ENCODE measurements around the gene CDC37. TPM values are rescaled to one million over a fixed set of nuclear protein-coding genes. Genes with fewer than 3 reads are reported as not detected.

CDC37 gene
- total RNA-seq, 1 donor from 2014 or later, result 187 TPM

DNA sequence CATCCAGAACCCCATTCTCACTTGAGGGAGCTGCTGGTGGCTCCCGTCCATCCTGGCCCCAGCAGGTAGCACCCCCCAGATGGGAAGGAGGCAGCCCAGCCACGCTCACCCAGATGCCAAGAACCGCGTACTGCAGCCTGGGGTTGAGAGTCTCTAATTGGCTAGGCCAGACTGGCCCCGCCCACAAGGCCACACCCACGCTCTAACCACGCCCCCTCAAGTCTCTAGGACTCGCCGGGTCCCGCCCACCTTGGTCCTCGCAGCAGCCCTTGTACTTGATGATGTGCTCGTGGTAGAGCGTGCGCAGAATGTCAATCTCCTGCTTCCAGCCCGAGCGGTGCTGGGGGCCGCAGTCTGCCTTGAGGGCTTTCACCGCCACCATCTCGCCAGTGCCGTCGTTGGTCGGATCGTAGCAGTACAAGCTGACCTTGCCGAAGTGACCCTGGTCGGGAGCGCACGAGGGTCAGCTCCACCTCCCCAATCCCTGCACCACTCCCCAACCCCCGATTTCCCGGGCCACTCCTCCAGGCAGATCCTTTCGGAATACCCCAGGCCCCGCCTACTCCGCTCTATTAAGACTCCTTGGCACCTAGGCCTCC is 49.5 kb downstream of the CDC37 start:
- DNase-seq (ENCODE audit: low read depth), result no peak

- no peak for DNase-seq (ENCODE audit: low read depth)
These were observed 50.3 kb downstream of the CDC37 start for GRCh38 chr19:10352764-10353671.

- peak; percentile 32 for DNase-seq (ENCODE audit: low read depth)
These were observed 56.8 kb downstream of the CDC37 start for GRCh38 chr19:10346509-10346908.

- DNase-seq (ENCODE audit: low read depth), result no peak
These were observed 58.6 kb downstream of the CDC37 start for GRCh38 chr19:10344780-10345179.

GRCh38 chr19:10343495-10343894 is 59.8 kb downstream of the CDC37 start:
- DNase-seq (ENCODE audit: low read depth), result no peak

Other genes starting within 250 kb of the CDC37 start
- gene DNMT1, start 208.6 kb downstream of the CDC37 start, total RNA-seq, result 37.4 and 38.0 TPM in 2 replicates
- 3.0 and 3.3 TPM in 2 replicates for gene S1PR2, start 172.2 kb downstream of the CDC37 start, total RNA-seq
- gene MRPL4, start 151.3 kb downstream of the CDC37 start, total RNA-seq, result 23.1 and 29.5 TPM in 2 replicates
- gene ICAM1, start 132.4 kb downstream of the CDC37 start, total RNA-seq, result 38.4 and 130 TPM in 2 replicates
- 0.35 and 0.69 TPM in 2 replicates for gene ICAM4, start 116.6 kb downstream of the CDC37 start, total RNA-seq
- 0.40 and 1.6 TPM in 2 replicates for gene ICAM5, start 113.6 kb downstream of the CDC37 start, total RNA-seq
- gene ZGLP1, start 93.7 kb downstream of the CDC37 start, total RNA-seq, result 0.17 and 0.70 TPM in 2 replicates
- gene FDX2, start 87.5 kb downstream of the CDC37 start, total RNA-seq, result 22.2 and 47.1 TPM in 2 replicates
- gene RAVER1, start 70.0 kb downstream of the CDC37 start, total RNA-seq, result 8.0 and 33.1 TPM in 2 replicates
- 2.8 and 7.6 TPM in 2 replicates for gene ICAM3, start 63.9 kb downstream of the CDC37 start, total RNA-seq
- 66.7 and 74.2 TPM in 2 replicates for gene TYK2, start 23.0 kb downstream of the CDC37 start, total RNA-seq
- 1.0 and 8.7 TPM in 2 replicates for gene PDE4A, start 17.0 kb upstream of the CDC37 start, total RNA-seq
- 64.4 and 75.4 TPM in 2 replicates for gene KEAP1, start 99.8 kb upstream of the CDC37 start, total RNA-seq
- not detected in 2 replicates for gene S1PR5, start 113.9 kb upstream of the CDC37 start, total RNA-seq
- 15.6 and 16.3 TPM in 2 replicates for gene ATG4D, start 140.4 kb upstream of the CDC37 start, total RNA-seq
- 5.2 and 14.5 TPM in 2 replicates for gene KRI1, start 162.5 kb upstream of the CDC37 start, total RNA-seq
- gene CDKN2D, start 165.4 kb upstream of the CDC37 start, total RNA-seq, result 3.5 and 6.1 TPM in 2 replicates
- gene AP1M2, start 183.8 kb upstream of the CDC37 start, total RNA-seq, result 2.0 and 70.5 TPM in 2 replicates
- gene SLC44A2, start 222.0 kb upstream of the CDC37 start, total RNA-seq, result 46.0 and 48.5 TPM in 2 replicates

Data from renal cortical epithelial cell (primary cell).